ENCODE measurements around the gene OLFML1. TPM values are rescaled to one million over a fixed set of nuclear protein-coding genes. Genes with fewer than 3 reads are reported as not detected.

Gene OLFML1
- total and polyA plus RNA-seq, 11 donors, result 1.7 to 17.9 (median 4.0) TPM

GRCh38 chr11:7528514-7529049 lies 43.3 kb downstream of the OLFML1 start:
- Histone ChIP-seq H3K4me3 (no peak overlapping the region), H3K4me1 (peaks cover 0 to 58% (median 5%) of the 10 kb centered on the region in 12 donors), H3K9me3 (no peaks in the 10 kb centered on the region), H3K27me3 (no peaks in the 10 kb centered on the region), H3K36me3 (no peaks in the 10 kb centered on the region), H3K27ac (no peak overlapping the region)
- DNase-seq (no peak), ATAC-seq (no peak)
- TF ChIP-seq POLR2A (IDR thresholded peaks at IDR 0.05), result no peak
- no peak for TF ChIP-seq CTCF (IDR thresholded peaks at IDR 0.05)
- WGBS, 4 donors, result 95 to 99% (median 97%) methylated on average over 4 of the region's 4 CpGs
- intact Hi-C loops (cut with DNase I), result no loop called here

- H3K4me1 ChIP-seq, result peaks cover 0 to 49% (median 0%) of the 10 kb centered on the region in 12 donors
- no peak overlapping the region for H3K4me3 ChIP-seq
- DNase-seq, result no peak
- no peak for TF ChIP-seq POLR2A (IDR thresholded peaks at IDR 0.05)
- no peak for TF ChIP-seq CTCF (IDR thresholded peaks at IDR 0.05)
- H3K27ac ChIP-seq, result no peak overlapping the region
- intact Hi-C loops (cut with DNase I), result no loop called here
- 92 to 95% (median 94%) methylated on average over 1 of the region's 1 CpG for WGBS, 4 donors
- no peaks in the 10 kb centered on the region for H3K9me3 ChIP-seq
- no peak for ATAC-seq
- no peaks in the 10 kb centered on the region for H3K36me3 ChIP-seq
- H3K27me3 ChIP-seq, result no peaks in the 10 kb centered on the region
Observed at GRCh38 chr11:7530013-7530640, 44.8 kb downstream of the OLFML1 start.

- no peak for TF ChIP-seq POLR2A (IDR thresholded peaks at IDR 0.05)
- no peak for ATAC-seq
- H3K27me3 ChIP-seq, result no peaks in the 10 kb centered on the region
- H3K36me3 ChIP-seq, result no peaks in the 10 kb centered on the region
- no peak overlapping the region for H3K4me3 ChIP-seq
- H3K9me3 ChIP-seq, result no peaks in the 10 kb centered on the region
- H3K27ac ChIP-seq, result no peak overlapping the region
- intact Hi-C loops (cut with DNase I), result no loop called here
- DNase-seq, result no peak
- peaks cover 0 to 41% (median 0%) of the 10 kb centered on the region in 12 donors for H3K4me1 ChIP-seq
Observed at GRCh38 chr11:7531011-7531410, 45.7 kb downstream of the OLFML1 start.

- ATAC-seq (no peak), DNase-seq (no peak)
- no peaks in the 10 kb centered on the region for H3K36me3 ChIP-seq
- no peaks in the 10 kb centered on the region for H3K27me3 ChIP-seq
- H3K4me3 ChIP-seq, result no peak overlapping the region
- H3K4me1 ChIP-seq, result peaks cover 0 to 30% (median 0%) of the 10 kb centered on the region in 12 donors
- intact Hi-C loops (cut with DNase I), result no loop called here
- H3K27ac ChIP-seq, result no peak overlapping the region
- TF ChIP-seq CTCF (IDR thresholded peaks at IDR 0.05) (no peak), POLR2A (IDR thresholded peaks at IDR 0.05) (no peak)
- H3K9me3 ChIP-seq, result no peaks in the 10 kb centered on the region
- whole genome bisulfite sequencing, 4 donors, result 89 to 94% (median 93%) methylated on average over 8 of the region's 8 CpGs
Observed at GRCh38 chr11:7532405-7533145, 47.3 kb downstream of the OLFML1 start.

Data from heart left ventricle (tissue), 16 donors.